Liver (tissue), 3 donors: ENCODE measurements around the gene TRIO.

Experiments
- ATF3 ChIP-seq: IDR thresholded peaks from 2 replicates; pipeline ENCODE4 v1.6.1; 2016; ENCODE audit warnings: antibody characterized with exemption
- CTCF ChIP-seq: fragments of 150-350 bp; IDR thresholded peaks from 2 replicates; pipeline ENCODE4 v1.5.1; 2017; ENCODE audit warnings: improper control_type of control experiment, low read depth, low read length; ENCODE audit not compliant: missing input control
- EGR1 ChIP-seq, 2 donors: IDR thresholded peaks; 2 replicates each; pipeline ENCODE4 v1.6.1; 2016 to 2018; ENCODE audit warnings: antibody characterized with exemption in 2 of 2, low read depth in 2 of 2
- FOXA1 ChIP-seq: IDR thresholded peaks from 2 replicates; pipeline ENCODE4 v1.6.1; 2016; ENCODE audit warnings: antibody characterized with exemption
- GABPA ChIP-seq, 2 donors: IDR thresholded peaks in 1 of 2; conservative IDR thresholded peaks in 1 of 2; 2 replicates each; pipeline ENCODE4 v1.6.1; 2016; ENCODE audit warnings: antibody characterized with exemption in 2 of 2, mild to moderate bottlenecking in 1 of 2, moderate library complexity in 1 of 2
- HNF4A ChIP-seq, 2 donors: conservative IDR thresholded peaks; 2 replicates each; pipeline ENCODE4 v1.6.1; 2016; ENCODE audit warnings: antibody characterized with exemption in 2 of 2, mild to moderate bottlenecking in 2 of 2
- MAX ChIP-seq: IDR thresholded peaks from 2 replicates; pipeline ENCODE4 v1.6.1; 2016; ENCODE audit warnings: antibody characterized with exemption
- NR2F2 ChIP-seq: IDR thresholded peaks from 2 replicates; pipeline ENCODE4 v1.6.1; 2016; ENCODE audit warnings: antibody characterized with exemption
- RAD21 ChIP-seq, 2 donors: IDR thresholded peaks; 2 replicates each; pipeline ENCODE4 v1.6.1; 2016; ENCODE audit warnings: antibody characterized with exemption in 2 of 2, mild to moderate bottlenecking in 2 of 2
- RXRA ChIP-seq, 2 donors: IDR thresholded peaks; 2 replicates each; pipeline ENCODE4 v1.6.1; 2017 to 2018; ENCODE audit warnings: antibody characterized with exemption in 2 of 2, mild to moderate bottlenecking in 1 of 2
- SP1 ChIP-seq: IDR thresholded peaks from 2 replicates; pipeline ENCODE4 v1.6.1; 2018; ENCODE audit warnings: antibody characterized with exemption, mild to moderate bottlenecking
- TAF1 ChIP-seq: conservative IDR thresholded peaks from 2 replicates; pipeline ENCODE4 v1.6.1; 2016; ENCODE audit warnings: antibody characterized with exemption, mild to moderate bottlenecking
- TF ChIP-seq, protein P1 (sequence below): IDR thresholded peaks from 2 replicates; pipeline ENCODE4 v1.6.1; 2016; ENCODE audit warnings: antibody characterized with exemption, mild to moderate bottlenecking
- TF ChIP-seq, protein P2 (sequence below): IDR thresholded peaks from 2 replicates; pipeline ENCODE4 v1.6.1; 2016; ENCODE audit warnings: antibody characterized with exemption
- donor health status: healthy.
- donor health status: healthy.

DNA sequence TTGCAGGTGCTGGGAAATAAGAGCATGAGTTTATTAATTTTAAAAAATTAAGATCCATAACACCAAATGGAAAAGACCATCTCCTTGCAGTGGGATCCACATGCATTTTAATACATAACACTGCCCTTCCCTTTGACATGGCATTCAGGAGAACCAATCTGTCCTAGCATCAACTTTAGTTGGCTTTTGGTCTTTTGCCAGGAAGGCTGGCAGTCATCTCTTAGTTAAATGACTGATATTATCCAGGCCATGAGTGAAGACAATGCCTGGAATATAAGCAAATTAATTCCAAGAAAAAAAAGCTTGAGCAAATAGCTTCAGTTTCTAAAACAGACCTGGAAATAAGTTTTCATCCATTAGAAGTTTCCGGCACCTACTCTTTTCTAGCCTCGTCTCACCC is 383.4 kb downstream of the TRIO start:
- TF ChIP-seq EGR1 (IDR thresholded peaks at IDR 0.05; ENCODE audit: low read depth in 2 of 2) (no peak), SP1 (no peak), CTCF (no peak), NR2F2 (no peak), MAX (no peak), GABPA (IDR thresholded peaks at IDR 0.05 in 1 of 2, conservative IDR thresholded peaks at IDR 0.05 in 1 of 2) (no peak), ATF3 (no peak), TAF1 (no peak), RAD21 (IDR thresholded peaks at IDR 0.05) (no peak), RXRA (IDR thresholded peaks at IDR 0.05) (no peak), FOXA1 (no peak), HNF4A (conservative IDR thresholded peaks at IDR 0.05) (no peak)
- TF ChIP-seq, protein P1, sequence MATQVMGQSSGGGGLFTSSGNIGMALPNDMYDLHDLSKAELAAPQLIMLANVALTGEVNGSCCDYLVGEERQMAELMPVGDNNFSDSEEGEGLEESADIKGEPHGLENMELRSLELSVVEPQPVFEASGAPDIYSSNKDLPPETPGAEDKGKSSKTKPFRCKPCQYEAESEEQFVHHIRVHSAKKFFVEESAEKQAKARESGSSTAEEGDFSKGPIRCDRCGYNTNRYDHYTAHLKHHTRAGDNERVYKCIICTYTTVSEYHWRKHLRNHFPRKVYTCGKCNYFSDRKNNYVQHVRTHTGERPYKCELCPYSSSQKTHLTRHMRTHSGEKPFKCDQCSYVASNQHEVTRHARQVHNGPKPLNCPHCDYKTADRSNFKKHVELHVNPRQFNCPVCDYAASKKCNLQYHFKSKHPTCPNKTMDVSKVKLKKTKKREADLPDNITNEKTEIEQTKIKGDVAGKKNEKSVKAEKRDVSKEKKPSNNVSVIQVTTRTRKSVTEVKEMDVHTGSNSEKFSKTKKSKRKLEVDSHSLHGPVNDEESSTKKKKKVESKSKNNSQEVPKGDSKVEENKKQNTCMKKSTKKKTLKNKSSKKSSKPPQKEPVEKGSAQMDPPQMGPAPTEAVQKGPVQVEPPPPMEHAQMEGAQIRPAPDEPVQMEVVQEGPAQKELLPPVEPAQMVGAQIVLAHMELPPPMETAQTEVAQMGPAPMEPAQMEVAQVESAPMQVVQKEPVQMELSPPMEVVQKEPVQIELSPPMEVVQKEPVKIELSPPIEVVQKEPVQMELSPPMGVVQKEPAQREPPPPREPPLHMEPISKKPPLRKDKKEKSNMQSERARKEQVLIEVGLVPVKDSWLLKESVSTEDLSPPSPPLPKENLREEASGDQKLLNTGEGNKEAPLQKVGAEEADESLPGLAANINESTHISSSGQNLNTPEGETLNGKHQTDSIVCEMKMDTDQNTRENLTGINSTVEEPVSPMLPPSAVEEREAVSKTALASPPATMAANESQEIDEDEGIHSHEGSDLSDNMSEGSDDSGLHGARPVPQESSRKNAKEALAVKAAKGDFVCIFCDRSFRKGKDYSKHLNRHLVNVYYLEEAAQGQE = no peak
- TF ChIP-seq, protein P2, sequence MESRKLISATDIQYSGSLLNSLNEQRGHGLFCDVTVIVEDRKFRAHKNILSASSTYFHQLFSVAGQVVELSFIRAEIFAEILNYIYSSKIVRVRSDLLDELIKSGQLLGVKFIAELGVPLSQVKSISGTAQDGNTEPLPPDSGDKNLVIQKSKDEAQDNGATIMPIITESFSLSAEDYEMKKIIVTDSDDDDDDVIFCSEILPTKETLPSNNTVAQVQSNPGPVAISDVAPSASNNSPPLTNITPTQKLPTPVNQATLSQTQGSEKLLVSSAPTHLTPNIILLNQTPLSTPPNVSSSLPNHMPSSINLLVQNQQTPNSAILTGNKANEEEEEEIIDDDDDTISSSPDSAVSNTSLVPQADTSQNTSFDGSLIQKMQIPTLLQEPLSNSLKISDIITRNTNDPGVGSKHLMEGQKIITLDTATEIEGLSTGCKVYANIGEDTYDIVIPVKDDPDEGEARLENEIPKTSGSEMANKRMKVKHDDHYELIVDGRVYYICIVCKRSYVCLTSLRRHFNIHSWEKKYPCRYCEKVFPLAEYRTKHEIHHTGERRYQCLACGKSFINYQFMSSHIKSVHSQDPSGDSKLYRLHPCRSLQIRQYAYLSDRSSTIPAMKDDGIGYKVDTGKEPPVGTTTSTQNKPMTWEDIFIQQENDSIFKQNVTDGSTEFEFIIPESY = no peak
